HUES6 (cell line): ENCODE measurements around the gene HASPIN.

Experiments used
- H3K27ac ChIP-seq: 2 replicates; pipeline ENCODE4 v1.7.0; 2013; ENCODE audit warnings: low read depth, mild to moderate bottlenecking, low read length, inconsistent platforms
- H3K27me3 ChIP-seq: 2 replicates; pipeline ENCODE4 v1.6.1; 2013; ENCODE audit warnings: low read length; ENCODE audit not compliant: control insufficient read depth, insufficient read depth
- H3K36me3 ChIP-seq: 2 replicates; pipeline ENCODE4 v1.6.1; 2013; ENCODE audit warnings: low read length; ENCODE audit not compliant: control insufficient read depth, insufficient read depth
- H3K4me1 ChIP-seq: 2 replicates; pipeline ENCODE4 v1.6.1; 2013; ENCODE audit warnings: low read length; ENCODE audit not compliant: control insufficient read depth, insufficient read depth
- H3K4me3 ChIP-seq: 2 replicates; pipeline ENCODE4 v1.5.1; 2013; ENCODE audit warnings: low read depth, low read length
- H3K9ac ChIP-seq: one replicate; pipeline ENCODE4 v1.6.1; 2013; ENCODE audit warnings: mild to moderate bottlenecking, low read length
- H3K9me3 ChIP-seq: 2 replicates; pipeline ENCODE4 v1.6.1; 2013; ENCODE audit warnings: low read depth, low read length; ENCODE audit not compliant: control insufficient read depth, insufficient read depth

Gene HASPIN

DNA sequence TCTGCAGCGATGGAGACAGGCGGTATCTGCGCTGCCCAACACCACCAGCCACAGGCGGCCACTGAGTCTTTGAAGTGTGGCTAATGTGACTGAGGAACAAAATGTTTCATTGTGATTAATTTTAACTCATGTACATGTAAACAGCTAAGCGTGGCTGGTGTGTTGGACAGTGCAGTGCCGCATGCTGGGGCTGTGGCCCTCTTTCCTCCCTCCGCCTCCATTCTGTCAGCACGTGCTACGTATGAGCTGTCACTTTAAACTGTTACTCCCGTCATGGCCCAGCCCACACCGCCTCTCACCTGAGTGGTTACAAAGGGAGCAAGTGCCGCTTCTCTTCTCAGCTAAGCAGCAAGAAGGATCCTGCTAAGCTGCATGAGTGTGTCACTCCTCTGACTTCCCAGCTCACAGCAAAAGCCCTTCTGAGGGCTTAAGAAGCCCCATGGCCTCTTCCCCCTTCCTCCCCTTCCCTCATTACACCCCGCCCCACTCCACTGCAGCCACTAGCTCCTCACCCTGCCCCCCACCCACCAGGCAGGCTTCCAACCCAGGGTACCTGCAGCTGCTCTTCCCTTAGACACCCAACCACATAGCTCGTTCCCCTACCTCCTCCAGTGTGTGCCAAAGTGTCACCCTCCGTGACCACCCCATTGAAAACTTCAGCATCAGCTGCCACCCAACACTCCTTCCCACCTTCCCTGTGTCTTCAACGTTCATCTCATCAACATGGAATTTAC is 15.0 kb downstream of the HASPIN start:
- Histone ChIP-seq H3K9ac (no peak overlapping the region), H3K36me3 (no peaks in the 10 kb centered on the region), H3K27ac (no peak overlapping the region), H3K27me3 (no peaks in the 10 kb centered on the region; the same call in 1 of the 2 replicates), H3K9me3 (no peaks in the 10 kb centered on the region), H3K4me1 (peaks cover 15% of the 10 kb centered on the region), H3K4me3 (no peak overlapping the region)

DNA sequence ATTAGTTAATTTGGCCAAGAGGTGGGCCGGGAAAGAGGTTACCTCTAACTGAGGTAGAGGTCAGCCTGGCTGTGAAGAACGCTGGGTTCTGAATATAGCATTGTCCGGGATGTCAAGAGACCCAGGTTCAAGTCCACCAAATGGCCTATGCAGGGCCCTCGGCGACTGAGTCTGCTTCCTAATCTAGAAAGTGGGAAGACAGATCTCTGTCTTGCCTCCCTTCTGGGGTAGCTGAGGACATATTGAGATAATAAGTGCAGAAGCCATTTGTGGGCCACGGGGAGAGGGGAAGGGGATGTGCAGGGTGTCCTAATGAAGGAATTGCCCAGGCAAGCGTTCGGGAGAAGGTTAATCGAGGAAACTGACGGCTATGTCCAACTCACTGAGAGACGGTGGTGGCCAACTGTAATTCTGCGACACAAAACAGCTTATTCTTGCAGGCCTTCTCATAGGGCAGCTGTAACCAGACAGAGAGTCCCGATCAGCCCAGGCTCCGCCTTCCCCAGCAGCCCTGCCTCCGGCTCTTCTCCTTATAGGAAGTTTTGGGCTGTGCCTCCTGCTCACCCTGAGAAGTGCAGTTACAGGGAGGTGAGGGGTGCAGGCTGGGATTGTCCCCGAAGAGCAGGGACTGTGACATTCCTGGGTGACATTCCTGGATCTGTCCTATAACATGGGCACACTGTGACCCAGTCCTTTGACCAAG is 15.9 kb downstream of the HASPIN start:
- H3K27ac ChIP-seq: no peak overlapping the region
- no peaks in the 10 kb centered on the region for H3K36me3 ChIP-seq
- H3K4me3 ChIP-seq: no peak overlapping the region
- H3K27me3 ChIP-seq: no peaks in the 10 kb centered on the region; the same call in 1 of the 2 replicates
- peaks cover 15% of the 10 kb centered on the region for H3K4me1 ChIP-seq
- no peak overlapping the region for H3K9ac ChIP-seq
- H3K9me3 ChIP-seq: no peaks in the 10 kb centered on the region

DNA sequence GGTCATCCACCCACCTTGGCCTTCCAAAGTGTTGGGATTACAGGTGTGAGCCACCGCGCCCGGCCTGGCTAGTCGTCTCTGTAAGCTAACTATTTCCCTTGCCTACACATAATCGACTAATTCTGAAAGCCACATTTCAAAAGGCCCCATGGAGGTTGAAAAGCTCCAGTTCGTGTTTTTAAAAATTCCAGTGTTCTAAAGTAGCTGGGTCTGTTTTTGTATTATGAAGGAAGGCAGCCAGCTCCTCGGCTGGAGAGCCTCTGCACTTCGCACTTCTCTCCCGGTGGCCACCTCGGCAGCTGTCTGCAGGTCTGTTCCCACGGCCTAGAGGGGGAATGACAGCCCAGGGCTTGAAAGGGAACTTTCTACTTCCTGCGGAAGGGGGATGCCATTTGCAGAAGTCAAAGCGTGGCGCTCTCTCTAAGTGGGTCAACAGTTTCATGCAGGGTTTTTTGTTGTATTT is 16.9 kb downstream of the HASPIN start:
- no peak overlapping the region for H3K9ac ChIP-seq
- no peaks in the 10 kb centered on the region for H3K36me3 ChIP-seq
- H3K4me1 ChIP-seq: peaks cover 16% of the 10 kb centered on the region
- H3K27me3 ChIP-seq: no peaks in the 10 kb centered on the region; the same call in 1 of the 2 replicates
- no peak overlapping the region for H3K27ac ChIP-seq
- H3K9me3 ChIP-seq: no peaks in the 10 kb centered on the region
- no peak overlapping the region for H3K4me3 ChIP-seq

DNA sequence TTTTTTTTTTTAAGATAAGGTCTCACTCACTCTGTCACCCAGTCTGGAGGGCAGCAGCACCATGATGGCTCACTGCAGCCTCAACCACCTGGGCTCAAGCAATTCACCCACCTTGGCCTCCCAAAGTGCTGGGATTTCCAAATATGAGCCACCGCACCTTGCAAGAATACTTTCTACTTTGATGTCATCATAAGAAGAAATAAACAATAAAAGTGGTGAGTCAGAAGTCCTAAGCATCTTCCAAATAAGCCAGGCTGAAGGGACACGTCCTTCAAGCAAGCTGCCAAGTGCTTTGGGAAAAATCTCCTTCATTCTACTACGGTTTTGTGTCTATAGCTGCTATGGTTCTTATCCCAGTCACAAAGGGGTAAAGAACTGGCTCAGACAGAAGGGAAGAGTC is 20.3 kb downstream of the HASPIN start:
- Histone ChIP-seq H3K27ac (no peak overlapping the region), H3K4me3 (no peak overlapping the region), H3K9me3 (no peaks in the 10 kb centered on the region), H3K27me3 (no peaks in the 10 kb centered on the region), H3K36me3 (no peaks in the 10 kb centered on the region), H3K4me1 (peaks cover 7% of the 10 kb centered on the region), H3K9ac (no peak overlapping the region)

DNA sequence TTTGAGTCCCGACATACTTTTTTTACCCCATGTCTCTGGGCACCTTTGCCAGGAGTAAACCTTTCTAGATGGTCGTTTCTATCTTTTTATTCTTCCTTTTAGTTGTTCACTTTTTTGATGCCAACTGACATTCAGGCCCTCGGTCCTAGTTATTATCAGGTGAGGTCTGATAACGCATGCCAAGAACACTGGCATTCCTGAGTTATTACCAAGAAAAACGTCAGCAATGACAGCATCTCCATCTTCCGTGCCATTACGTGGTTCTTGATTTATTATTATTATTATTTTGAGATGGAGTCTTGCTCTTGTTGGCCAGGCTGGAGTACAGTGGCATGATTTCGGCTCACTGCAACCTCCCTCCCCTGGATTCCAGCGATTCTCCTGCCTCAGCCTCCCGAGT is 21.4 kb downstream of the HASPIN start:
- H3K4me3 ChIP-seq: no peak overlapping the region
- H3K9ac ChIP-seq: no peak overlapping the region
- no peaks in the 10 kb centered on the region for H3K36me3 ChIP-seq
- no peaks in the 10 kb centered on the region for H3K9me3 ChIP-seq
- no peaks in the 10 kb centered on the region for H3K27me3 ChIP-seq
- H3K27ac ChIP-seq: no peak overlapping the region
- peaks cover 3% of the 10 kb centered on the region; the same call in 1 of the 2 replicates for H3K4me1 ChIP-seq

DNA sequence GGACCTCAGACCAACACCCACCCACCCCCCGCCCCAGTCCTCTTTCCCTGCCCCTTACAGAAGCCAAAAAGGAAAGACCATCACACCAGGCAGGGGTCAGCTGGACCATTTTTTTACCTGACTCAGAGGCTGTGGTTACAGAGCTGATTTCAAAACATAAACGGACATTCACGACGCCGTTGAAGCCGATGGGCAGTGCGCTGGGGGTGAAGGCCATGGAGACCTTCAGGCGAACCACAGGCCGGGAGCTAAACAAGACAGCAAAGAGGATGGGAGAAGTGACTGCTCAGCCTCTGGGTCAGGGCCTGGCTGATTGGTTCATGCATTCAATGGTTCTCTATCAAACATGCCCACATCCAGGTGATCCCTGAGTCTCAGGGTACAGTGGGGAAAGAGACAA is 24.1 kb downstream of the HASPIN start:
- no peaks in the 10 kb centered on the region for H3K36me3 ChIP-seq
- H3K27me3 ChIP-seq: no peaks in the 10 kb centered on the region
- H3K4me1 ChIP-seq: peaks cover 2% of the 10 kb centered on the region; the same call in 1 of the 2 replicates
- H3K4me3 ChIP-seq: no peak overlapping the region
- H3K27ac ChIP-seq: no peak overlapping the region
- H3K9me3 ChIP-seq: no peaks in the 10 kb centered on the region
- H3K9ac ChIP-seq: no peak overlapping the region

DNA sequence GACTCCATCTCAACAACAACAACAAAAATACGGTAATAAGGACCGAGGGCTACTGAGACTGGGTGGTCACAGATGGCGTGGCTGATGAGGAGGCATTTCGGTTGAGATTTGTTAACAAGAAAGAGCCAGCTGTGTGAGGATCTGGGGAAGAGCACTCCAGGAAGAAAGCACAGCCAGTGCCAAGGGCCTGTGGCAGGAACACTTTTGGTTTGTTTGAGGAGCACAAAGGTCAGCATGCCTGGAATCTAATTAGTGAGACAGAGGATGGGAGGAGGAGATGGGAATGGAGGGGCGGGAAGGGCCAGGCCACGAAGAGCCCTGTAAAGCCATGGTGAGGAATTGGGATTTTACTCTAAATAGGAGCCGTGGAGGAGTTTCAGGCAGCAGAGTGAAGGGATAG is 24.9 kb downstream of the HASPIN start:
- no peaks in the 10 kb centered on the region for H3K27me3 ChIP-seq
- H3K36me3 ChIP-seq: no peaks in the 10 kb centered on the region
- H3K9ac ChIP-seq: no peak overlapping the region
- H3K27ac ChIP-seq: no peak overlapping the region
- H3K4me1 ChIP-seq: peaks cover 2% of the 10 kb centered on the region; the same call in 1 of the 2 replicates
- H3K4me3 ChIP-seq: no peak overlapping the region
- no peaks in the 10 kb centered on the region for H3K9me3 ChIP-seq

DNA sequence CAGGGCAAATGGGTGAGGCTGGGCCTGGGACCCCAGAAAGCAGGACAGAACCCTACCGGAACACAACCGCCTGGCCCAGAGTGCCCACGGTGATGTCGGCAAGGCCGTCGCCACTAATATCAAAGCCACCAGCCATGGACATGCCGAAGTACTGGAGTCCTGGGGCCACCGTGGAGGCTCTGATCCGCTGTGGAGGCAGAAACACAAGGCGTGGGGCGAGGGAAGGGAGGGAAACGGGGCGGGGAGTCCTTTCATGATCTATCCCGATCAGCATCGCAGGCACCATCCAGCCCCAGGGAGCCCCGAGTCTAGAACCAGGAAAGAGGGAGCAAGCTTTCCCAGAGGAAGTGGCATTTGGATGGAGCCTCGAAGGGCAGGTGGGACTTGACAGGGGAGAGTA is 26.6 kb downstream of the HASPIN start:
- Histone ChIP-seq H3K27ac (no peak overlapping the region), H3K9ac (no peak overlapping the region), H3K4me1 (peaks cover 2% of the 10 kb centered on the region; the same call in 1 of the 2 replicates)

DNA sequence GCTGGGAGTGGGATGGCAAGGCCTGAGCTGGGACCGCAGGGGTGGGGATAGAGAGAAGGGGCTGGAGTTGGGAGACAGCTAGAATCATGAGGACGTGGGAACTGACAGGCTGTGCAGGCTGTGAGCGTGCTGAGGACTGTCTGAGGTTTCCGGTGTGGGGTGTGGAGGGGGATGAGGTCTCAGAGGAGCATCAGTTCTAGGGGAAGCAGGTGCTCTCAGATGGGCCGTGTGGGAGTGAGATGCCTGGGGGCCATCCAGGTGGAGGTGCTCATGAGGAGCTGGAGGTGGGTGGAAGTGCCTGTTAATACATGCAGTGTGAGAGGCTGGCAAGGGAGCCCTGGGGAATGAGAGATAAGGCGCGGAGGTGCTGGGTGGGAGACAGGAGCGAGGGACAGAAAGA is 27.2 kb downstream of the HASPIN start:
- H3K9me3 ChIP-seq: no peaks in the 10 kb centered on the region

More for the DNA sequence above, 26.6 kb downstream of the HASPIN start:
- Histone ChIP-seq H3K4me3 (no peak overlapping the region), H3K36me3 (no peaks in the 10 kb centered on the region), H3K9me3 (no peaks in the 10 kb centered on the region), H3K27me3 (no peaks in the 10 kb centered on the region)

DNA sequence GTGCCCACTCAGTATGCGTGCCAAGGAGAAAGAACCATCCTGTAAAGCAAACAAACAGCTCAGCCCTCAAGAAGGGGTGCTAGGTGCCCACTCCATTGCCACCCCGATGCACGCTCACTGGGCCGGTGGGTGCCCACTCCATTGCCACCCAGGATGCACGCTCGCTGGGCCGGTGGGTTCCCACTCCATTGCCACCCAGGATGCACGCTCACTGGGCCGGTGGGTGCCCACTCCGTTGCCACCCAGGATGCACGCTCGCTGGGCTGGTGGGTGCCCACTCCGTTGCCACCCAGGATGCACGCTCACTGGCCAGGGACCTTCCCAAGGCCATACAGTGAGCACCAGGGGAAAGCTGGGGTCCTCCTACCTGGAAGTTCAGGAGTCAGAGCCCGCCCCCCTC is 28.1 kb downstream of the HASPIN start:
- Histone ChIP-seq H3K36me3 (no peaks in the 10 kb centered on the region), H3K4me3 (no peak overlapping the region), H3K4me1 (no peaks in the 10 kb centered on the region), H3K27ac (no peak overlapping the region), H3K9me3 (no peaks in the 10 kb centered on the region), H3K9ac (no peak overlapping the region), H3K27me3 (no peaks in the 10 kb centered on the region)

More for the DNA sequence above, 27.2 kb downstream of the HASPIN start:
- Histone ChIP-seq H3K9ac (no peak overlapping the region), H3K36me3 (no peaks in the 10 kb centered on the region), H3K27ac (no peak overlapping the region), H3K4me1 (no peaks in the 10 kb centered on the region; the same call in 1 of the 2 replicates), H3K27me3 (no peaks in the 10 kb centered on the region), H3K4me3 (no peak overlapping the region)

DNA sequence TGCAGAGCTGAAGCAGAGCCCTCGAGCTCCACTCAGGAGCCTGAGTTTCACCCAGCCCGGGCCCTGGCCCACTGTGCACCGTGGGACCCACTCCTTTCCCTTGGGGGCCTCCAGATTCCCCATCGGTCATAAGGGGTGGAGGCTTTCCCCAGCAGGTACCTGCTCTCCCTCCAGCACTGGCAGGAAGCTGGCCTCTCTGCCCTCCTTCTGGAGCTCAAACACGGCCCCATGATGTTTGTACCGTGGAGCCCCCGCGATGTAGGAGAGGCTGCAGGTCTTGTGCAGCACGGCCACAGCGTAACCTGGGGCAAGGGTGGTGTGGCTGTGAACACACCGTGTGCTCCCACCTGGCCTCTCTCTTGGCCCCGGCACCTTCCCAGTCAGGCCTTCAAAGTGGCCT is 29.9 kb downstream of the HASPIN start:
- Histone ChIP-seq H3K9ac (no peak overlapping the region), H3K27ac (no peak overlapping the region), H3K4me1 (no peaks in the 10 kb centered on the region), H3K36me3 (no peaks in the 10 kb centered on the region), H3K27me3 (no peaks in the 10 kb centered on the region), H3K9me3 (no peaks in the 10 kb centered on the region), H3K4me3 (no peak overlapping the region)
